T-helper 1 cell treated with Interleukin-12 subunit alpha and Interleukin-12 subunit beta and Interleukin-4 antibody, amounts not matched to agents 30 ng/mL and 1 ng/mL, for 36 hours (primary cell): ENCODE data around the gene SLC2A14. TPM values are rescaled to one million over a fixed set of nuclear protein-coding genes. Genes with fewer than 3 reads are reported as not detected.
"Not testable (repeated sequence)": the region's sequence is repeated elsewhere in the genome, so short reads cannot be mapped to it uniquely, and the experiment has no call there.

Experiments
- intact Hi-C: fragments of 100-400 bp; cut with micrococcal nuclease; formaldehyde crosslinking; loops from one replicate; pipeline ENCODE4 v1.15.1; 2024
- total RNA-seq: library from RNA; stranded (reverse); gene quantifications from 2 replicates; pipeline ENCODE4 v1.2.3, GENCODE V29; 2022

SLC2A14 gene
- total RNA-seq, 1 donor from 2014 or later: not detected

GRCh38 chr12:7835116-7835515 lies 37.6 kb downstream of the SLC2A14 start:
- intact Hi-C loops: no loop called here

- intact Hi-C loops: no loop called here
These were observed 38.0 kb downstream of the SLC2A14 start for GRCh38 chr12:7834701-7835100.

- intact Hi-C loops: no loop called here
These were observed 38.9 kb downstream of the SLC2A14 start for GRCh38 chr12:7833831-7834230.

- intact Hi-C loops: not testable (repeated sequence)
These were observed 39.5 kb downstream of the SLC2A14 start for GRCh38 chr12:7833201-7833600.

GRCh38 chr12:7832059-7832696 lies 40.5 kb downstream of the SLC2A14 start:
- intact Hi-C loops: loop anchor here (1.0 kb wide), 2 partner anchors 163 to 246 kb away; no protein-coding TSS in a partner anchor

GRCh38 chr12:7829737-7830136 lies 43.0 kb downstream of the SLC2A14 start:
- intact Hi-C loops: not testable (repeated sequence)

- intact Hi-C loops: not testable (repeated sequence)
These were observed 47.0 kb downstream of the SLC2A14 start for GRCh38 chr12:7825754-7826153.

- intact Hi-C loops: loop anchor here (1.0 to 5.0 kb wide), 6 partner anchors 91 to 588 kb away; no protein-coding TSS in a partner anchor
These were observed 65.7 kb downstream of the SLC2A14 start for GRCh38 chr12:7806863-7807487.

- intact Hi-C loops: loop anchor here (2.0 to 5.0 kb wide), 3 partner anchors 144 to 588 kb away; no protein-coding TSS in a partner anchor
These were observed 66.4 kb downstream of the SLC2A14 start for GRCh38 chr12:7806319-7806718.

- intact Hi-C loops: no loop called here
These were observed 71.3 kb downstream of the SLC2A14 start for GRCh38 chr12:7801460-7801859.

- intact Hi-C loops: not testable (repeated sequence)
These were observed 73.9 kb downstream of the SLC2A14 start for GRCh38 chr12:7798750-7799308.

GRCh38 chr12:7797698-7798398 lies 74.9 kb downstream of the SLC2A14 start:
- intact Hi-C loops: no loop called here

- intact Hi-C loops: not testable (repeated sequence)
These were observed 75.4 kb downstream of the SLC2A14 start for GRCh38 chr12:7797269-7797668.

GRCh38 chr12:7793211-7793610 lies 79.5 kb downstream of the SLC2A14 start:
- intact Hi-C loops: no loop called here

- intact Hi-C loops: not testable (repeated sequence)
These were observed 83.7 kb downstream of the SLC2A14 start, which contains the start of gene NANOG for GRCh38 chr12:7788884-7789528. Gene NANOG (plus strand): TSS chr12:7789402. CDS start chr12:7789615, 213 bp downstream.

GRCh38 chr12:7788294-7788660 lies 84.4 kb downstream of the SLC2A14 start:
- intact Hi-C loops: no loop called here

GRCh38 chr12:7787574-7788293 lies 85.0 kb downstream of the SLC2A14 start:
- intact Hi-C loops: no loop called here

GRCh38 chr12:7784701-7785100 lies 88.0 kb downstream of the SLC2A14 start:
- intact Hi-C loops: no loop called here

- intact Hi-C loops: not testable (repeated sequence)
These were observed 89.3 kb downstream of the SLC2A14 start for GRCh38 chr12:7783433-7783832.

- intact Hi-C loops: no loop called here
These were observed 90.7 kb downstream of the SLC2A14 start for GRCh38 chr12:7782055-7782454.

GRCh38 chr12:7781274-7781673 lies 91.4 kb downstream of the SLC2A14 start:
- intact Hi-C loops: no loop called here
